ENCODE measurements around the gene ZAR1L.

Gene ZAR1L

GRCh38 chr13:32300920-32301319 lies 14.2 kb downstream of the ZAR1L start:
- no peak for DNase-seq

- DNase-seq, result no peak
Measured at GRCh38 chr13:32300406-32300805, 14.8 kb downstream of the ZAR1L start.

- no peak for DNase-seq
Measured at GRCh38 chr13:32299893-32300292, 15.3 kb downstream of the ZAR1L start.

GRCh38 chr13:32298695-32299094 lies 16.5 kb downstream of the ZAR1L start:
- DNase-seq, result no peak

DNA sequence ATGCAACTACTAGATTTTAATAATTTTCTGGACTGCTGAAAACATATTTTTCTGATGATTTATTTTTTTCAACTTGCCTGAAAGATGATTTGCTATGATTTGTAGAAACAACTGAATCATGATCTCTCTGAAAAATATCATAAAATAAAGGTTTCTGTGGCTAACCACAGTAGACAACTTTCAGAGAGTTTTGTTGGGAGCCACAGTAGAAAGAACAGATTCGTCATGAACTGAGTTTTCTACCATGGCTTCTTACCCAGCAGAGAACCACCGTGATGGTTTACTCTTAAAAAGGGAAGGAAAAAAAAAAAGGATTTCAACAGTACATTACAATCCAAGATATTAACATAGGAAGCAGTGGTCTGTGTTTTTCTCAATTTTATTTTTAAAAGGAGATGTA lies 18.0 kb downstream of the ZAR1L start:
- no peak for DNase-seq

DNA sequence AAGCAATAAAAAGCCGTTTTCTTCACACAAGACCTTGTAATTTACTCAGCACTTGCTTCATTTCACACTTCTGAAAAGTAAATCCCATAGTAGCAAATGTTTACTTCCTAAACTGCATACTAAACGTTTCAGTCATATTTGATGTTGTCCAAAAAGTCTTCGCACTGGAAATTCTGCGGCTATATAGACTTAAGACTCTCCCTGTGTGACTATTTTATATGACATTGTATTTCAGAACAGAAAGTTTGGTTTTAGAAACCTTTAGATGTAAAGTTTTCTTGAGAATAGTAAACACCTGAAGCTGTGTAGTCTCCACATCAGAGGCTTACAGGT lies 29.6 kb downstream of the ZAR1L start:
- no peak for DNase-seq

DNA sequence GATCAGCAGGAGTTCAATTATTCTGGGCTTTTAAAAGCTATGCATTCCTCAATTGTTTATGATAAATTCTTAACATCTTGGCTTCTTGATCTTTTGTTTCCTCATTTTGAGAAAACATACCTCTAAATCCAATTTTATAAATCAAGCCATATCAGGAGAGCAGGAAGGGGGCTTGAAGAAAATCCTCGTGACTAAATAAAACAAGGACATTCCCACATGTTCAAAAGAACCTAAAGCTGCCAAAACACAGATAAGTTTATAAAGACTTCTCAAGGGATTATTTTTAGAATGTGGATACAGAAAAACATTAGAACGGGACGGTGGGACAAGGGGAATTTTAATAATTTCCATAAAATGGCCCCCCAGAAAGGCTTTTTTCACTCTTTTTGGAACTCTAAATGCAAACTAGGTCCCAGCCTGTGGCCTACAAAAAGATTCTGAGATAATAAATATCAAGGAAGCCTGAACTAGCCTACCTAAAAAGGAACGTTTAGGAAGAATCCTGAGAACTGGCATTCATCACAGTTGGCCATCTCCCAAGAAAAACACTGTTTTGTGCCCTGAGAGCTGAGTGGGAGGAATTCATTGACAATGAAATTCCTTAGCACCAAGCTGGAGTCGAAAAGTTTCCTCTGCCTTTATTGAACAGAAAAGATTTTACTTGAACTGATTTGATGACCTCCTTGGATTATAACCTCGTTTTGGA lies 30.1 kb downstream of the ZAR1L start:
- no peak for DNase-seq

DNA sequence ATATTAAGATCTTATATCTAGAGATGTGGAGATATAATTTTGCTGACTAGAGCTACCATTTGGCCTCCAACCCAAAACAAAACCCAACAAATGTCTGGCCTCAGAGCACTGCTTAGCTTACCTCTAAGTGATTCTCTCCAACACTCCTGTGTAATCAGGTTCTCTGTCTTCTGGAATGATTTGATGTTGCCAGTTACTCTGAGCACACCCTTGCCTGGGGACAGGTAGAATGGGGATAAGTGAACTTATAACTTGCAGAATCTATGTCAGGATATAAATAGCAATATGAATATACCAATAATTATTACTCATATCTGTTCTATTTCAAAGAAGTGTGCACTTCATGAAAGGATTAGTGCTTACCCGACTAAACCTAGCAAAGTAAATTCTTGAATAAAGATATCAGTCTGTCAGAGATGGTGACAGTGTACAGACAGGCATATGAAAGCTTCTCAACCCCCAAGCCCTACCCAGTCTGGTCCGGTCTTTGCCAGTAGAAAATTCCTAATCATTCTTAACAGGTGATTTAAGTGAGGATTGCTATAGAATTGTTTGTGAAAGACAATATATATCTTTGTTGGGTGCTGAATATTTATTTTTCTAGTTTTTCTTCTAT lies 33.0 kb downstream of the ZAR1L start:
- DNase-seq, result no peak

- no peak for DNase-seq
Measured at GRCh38 chr13:32281096-32281495, 34.1 kb downstream of the ZAR1L start.

- no peak for DNase-seq
Measured at GRCh38 chr13:32278426-32278825, 36.7 kb downstream of the ZAR1L start.

GRCh38 chr13:32277839-32278238 lies 37.3 kb downstream of the ZAR1L start:
- DNase-seq, result no peak

DNA sequence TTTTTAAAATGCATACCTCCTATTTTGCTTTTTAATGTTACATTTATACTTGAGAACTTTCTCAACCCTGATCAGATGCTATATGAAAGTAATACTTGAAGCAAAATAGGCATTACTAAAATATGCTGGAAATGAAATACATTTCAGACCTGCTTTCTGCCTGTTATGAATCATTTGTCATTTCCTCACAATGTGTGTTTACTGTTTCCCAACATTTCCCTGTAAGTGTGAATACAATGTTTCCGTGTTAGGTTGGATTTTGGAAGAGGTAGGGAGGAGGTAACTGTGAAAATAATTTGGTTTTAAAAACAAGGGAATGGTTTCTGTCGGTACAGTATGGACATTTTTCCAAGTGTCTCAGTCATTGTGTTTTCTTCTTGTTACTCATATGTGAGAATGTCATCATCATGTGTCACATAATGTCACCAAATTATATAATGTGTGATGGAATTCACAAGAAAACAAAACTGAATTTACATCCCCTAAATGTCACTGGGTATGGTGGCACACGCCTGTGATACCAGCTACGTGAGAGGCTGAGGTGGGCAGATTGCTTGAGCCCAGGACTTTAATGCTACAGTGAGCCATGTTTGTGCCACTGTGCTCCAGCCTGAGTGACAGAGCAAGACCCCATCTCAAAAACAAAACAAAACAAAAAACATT lies 43.0 kb downstream of the ZAR1L start:
- no peak for DNase-seq

DNA sequence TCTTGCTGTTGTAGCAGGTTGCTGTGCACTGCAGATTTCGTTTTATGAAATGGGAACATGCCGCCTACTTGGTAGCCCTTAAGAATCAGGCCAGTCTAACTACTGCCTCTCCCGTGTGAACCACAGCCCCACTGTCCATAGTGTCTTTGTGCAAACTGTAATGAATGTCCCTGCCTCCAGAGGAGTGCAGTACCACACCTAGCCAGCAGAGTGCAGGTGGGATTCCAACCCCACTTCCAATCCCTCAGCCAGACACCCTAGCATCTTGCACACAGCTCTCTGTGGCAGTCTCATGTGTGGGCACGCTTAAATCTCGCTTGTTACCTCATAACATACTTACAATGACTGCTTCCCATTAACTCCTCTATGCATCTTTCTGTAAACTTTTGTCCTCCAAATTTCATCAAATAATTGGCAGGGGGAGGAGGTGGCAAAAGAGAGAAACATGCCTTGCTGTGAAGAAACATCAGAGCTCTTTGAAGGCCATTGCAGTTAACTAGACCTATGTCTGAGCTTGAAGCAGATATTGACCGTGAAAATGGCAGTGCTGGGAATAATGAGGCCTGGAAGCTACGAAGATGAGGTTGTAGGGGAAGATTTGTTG lies 47.2 kb downstream of the ZAR1L start:
- peak; percentile 52 for DNase-seq

GRCh38 chr13:32266130-32266529 lies 49.0 kb downstream of the ZAR1L start:
- DNase-seq, result no peak

- DNase-seq, result no peak
Measured at GRCh38 chr13:32265726-32266125, 49.4 kb downstream of the ZAR1L start.

DNA sequence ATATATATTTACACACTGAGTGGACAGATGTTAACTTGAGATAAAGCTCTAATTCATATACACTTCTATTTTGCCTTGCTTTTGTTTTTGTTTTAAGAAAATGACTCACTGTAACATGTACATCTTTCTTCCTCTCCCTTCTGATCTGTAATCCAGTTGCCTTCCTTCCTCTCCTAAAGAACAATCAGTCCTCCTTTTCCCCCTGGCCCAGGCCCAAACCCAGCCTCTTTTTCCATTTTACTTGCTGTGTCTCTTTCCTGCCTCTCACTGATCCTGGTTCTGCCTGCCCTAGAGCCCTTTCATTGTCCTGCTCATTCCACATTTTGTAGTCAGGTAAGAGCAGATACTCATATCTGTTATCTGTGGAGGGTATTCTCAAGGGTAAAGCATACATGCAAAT lies 50.8 kb downstream of the ZAR1L start:
- no peak for DNase-seq

DNA sequence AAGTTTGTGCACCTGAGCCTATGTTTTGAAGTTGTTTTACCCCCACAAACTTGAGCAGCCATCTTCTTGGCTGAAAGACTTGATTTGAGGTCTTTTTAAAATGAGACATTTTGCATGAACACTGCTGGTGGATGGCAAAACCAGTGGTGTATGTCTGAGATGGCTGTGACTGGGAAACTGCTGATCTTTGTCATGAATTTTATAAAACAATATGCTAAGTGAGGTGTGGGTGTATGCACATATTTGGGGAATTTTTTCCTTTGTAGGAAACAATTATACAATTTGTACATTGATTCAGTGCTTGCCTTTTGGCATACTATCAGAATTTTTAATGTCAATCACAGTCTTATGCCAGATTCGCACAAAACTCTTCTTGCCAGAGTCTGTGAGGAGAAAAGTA lies 52.5 kb downstream of the ZAR1L start:
- DNase-seq, result no peak

GRCh38 chr13:32262165-32262564 lies 53.0 kb downstream of the ZAR1L start:
- no peak for DNase-seq

DNA sequence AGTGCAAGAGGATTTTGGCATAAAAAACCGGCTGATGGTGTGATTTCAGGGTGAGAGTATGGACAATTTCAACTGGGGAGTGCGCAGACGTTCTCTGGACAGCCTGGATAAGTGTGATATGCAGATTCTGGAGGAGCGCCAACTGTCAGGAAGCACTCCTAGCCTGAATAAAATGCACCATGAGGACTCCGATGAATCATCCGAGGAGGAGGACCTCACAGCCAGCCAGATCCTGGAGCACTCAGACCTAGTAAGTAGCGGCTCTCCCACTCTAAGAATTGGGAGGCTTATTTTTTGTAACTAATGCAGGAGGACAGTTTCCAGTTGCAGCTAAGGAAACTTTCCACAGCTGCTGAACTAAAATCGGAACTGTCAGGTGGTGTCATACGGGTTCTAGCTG lies 53.6 kb downstream of the ZAR1L start:
- DNase-seq, result no peak

- DNase-seq, result no peak
Measured at GRCh38 chr13:32259116-32259515, 56.0 kb downstream of the ZAR1L start.

DNA sequence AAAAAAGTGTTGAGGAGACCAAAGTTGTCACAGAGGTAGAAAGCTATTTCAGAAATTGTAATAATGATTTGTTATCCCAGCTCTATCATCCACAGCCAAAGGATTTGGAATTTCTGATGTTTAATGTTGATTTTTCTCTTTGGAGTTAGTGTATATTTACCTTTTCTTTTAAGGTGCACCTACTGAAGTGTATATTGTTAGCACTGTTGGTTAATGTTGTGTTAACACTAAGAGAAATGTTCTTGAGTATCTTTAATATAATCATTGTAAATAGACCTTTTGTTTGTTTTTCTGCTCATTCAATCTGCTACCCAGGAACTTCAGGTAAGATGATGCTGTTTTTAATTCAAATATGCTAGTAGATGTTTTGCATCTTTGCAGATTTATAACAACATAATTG lies 57.5 kb downstream of the ZAR1L start:
- no peak for DNase-seq

GRCh38 chr13:32256243-32256642 lies 58.9 kb downstream of the ZAR1L start:
- DNase-seq, result no peak

DNA sequence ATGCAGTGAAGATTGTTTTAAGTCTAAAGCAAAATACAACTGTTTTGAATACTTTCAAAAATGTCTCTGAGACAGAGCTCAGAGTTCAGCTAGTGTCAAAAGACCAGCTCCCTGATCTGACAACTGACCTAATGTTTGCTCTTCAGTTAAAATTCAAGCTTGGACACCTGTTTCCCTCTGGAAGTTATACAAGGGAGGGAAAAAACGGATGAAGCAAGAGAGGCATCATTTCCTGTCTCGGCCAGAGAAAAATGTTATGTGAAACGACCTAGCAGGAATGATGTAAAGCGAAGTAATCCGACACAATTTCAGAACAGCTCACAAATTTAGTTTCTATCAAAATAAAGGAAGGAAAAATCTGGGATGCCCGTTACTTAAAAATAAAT lies 59.4 kb downstream of the ZAR1L start:
- DNase-seq, result no peak

Data from activated CD8-positive, alpha-beta memory T cell treated with anti-CD3 and anti-CD28 coated beads, Interleukin-2, amount 50 U/mL, for 4 hours (primary cell).